ENCODE data around the gene TAOK3.
A peak's percentile ranks its signal among the peaks of the same experiment; 100 is the strongest.

Gene TAOK3

DNA sequence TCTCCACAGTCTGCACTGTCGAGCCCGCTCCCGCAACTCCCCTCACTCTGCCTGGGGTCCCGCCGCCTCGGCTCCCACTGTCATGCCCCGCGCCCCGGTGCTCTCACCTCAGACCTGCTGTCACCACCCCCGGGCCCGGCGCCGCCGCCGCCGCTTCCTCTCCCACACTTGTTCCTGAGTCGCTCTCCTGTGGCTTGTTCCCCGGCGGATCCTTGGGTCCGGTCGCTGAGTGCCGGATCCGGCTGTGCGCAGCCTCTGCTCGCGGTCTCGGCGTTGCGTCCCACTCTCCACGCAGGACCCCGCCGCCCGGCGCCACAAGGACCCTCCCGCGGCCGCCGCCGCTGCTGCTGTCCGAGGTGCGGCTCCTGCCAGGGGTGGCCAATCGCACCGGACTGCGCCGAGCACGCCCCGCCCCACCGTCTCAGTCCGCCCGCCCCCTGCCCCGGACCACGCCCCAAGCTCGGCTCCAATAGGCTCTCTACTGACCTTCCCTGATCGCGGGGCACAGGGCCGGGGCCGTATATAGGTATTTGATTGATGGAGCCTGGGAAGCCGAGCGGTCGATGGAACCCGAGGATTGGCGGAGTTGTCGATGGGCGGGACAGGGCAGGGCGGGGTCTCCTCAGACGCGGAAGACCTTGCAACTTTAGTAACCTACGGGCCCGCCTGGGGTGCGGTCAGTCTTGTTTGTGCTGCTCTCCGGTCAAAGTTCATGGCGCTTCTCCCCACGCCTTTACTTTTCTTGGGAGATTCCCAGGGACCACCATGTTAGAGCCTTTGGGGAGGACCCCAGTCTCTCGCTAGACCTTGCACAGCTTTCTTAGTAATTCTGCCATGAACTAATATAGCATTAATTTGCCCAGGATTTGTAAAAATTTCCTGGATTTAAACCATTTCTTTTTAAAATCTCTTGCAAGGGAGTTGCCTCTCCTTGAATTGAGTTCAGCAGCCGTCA is at the start of gene TAOK3:
TSS of gene TAOK3 (minus strand) at position 367 of the 955 bp plus-strand sequence. CDS start 117,340 bp downstream, outside the sequence.
- TF ChIP-seq, protein P1, sequence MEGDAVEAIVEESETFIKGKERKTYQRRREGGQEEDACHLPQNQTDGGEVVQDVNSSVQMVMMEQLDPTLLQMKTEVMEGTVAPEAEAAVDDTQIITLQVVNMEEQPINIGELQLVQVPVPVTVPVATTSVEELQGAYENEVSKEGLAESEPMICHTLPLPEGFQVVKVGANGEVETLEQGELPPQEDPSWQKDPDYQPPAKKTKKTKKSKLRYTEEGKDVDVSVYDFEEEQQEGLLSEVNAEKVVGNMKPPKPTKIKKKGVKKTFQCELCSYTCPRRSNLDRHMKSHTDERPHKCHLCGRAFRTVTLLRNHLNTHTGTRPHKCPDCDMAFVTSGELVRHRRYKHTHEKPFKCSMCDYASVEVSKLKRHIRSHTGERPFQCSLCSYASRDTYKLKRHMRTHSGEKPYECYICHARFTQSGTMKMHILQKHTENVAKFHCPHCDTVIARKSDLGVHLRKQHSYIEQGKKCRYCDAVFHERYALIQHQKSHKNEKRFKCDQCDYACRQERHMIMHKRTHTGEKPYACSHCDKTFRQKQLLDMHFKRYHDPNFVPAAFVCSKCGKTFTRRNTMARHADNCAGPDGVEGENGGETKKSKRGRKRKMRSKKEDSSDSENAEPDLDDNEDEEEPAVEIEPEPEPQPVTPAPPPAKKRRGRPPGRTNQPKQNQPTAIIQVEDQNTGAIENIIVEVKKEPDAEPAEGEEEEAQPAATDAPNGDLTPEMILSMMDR (IDR thresholded peaks at IDR 0.05; ENCODE audit: low read depth, low read length) = no peak
- no peak for TF ChIP-seq EZH2phosphoT487 (IDR thresholded peaks at IDR 0.05; ENCODE audit: low read depth)
- peak within 1 kb of the TSS; percentile 85; the same call in 1 of the 2 replicates for H2AFZ ChIP-seq (ENCODE audit: low read depth, low read length)
- peaks cover 3% of the 10 kb centered on the region; the same call in 1 of the 2 replicates for H4K20me1 ChIP-seq (ENCODE audit: insufficient read depth, low read length)
- H3K9ac ChIP-seq (ENCODE audit: low read length) = peak within 1 kb of the TSS; percentile 78
- no peaks in the 10 kb centered on the region for H3K9me3 ChIP-seq (ENCODE audit: insufficient read depth, low read length)
- peaks cover 14% of the 10 kb centered on the region for H3K79me2 ChIP-seq (ENCODE audit: low read length)
- peak within 1 kb of the TSS; percentile 85 for H3K4me2 ChIP-seq (ENCODE audit: low read length)
- H3K36me3 ChIP-seq (replicated peaks; ENCODE audit: low read depth, low read length) = no peaks in the 10 kb centered on the region
- H3K4me1 ChIP-seq (ENCODE audit: low read length) = peaks cover 26% of the 10 kb centered on the region
- H3K27me3 ChIP-seq (ENCODE audit: low read depth, low read length) = peaks cover 8% of the 10 kb centered on the region; the same call in 1 of the 2 replicates
- no peak within 1 kb of the TSS for H3K27ac ChIP-seq (ENCODE audit: low read length)
- H3K4me3 ChIP-seq (ENCODE audit: low read length) = peak within 1 kb of the TSS; percentile 91

DNA sequence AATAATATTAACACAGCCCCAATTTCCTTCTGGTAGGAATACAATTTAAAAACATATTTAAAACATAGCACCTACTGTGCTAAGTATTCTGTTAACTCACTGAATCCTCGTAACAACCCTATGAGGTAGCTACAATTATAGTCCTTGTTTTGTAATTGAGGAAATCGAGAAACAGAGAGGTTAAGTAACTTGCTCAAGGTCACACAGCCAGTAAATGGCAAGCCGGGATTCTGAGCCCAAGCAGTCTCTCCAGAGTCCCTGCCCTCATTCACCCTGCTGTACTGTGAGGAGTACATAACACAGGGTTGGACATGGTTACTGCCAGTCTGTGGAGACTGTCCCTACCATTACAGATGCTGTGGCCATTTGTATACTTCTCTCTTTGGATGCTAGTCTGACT is 48.0 kb upstream of the TAOK3 start:
- no peak overlapping the region for H3K9ac ChIP-seq (ENCODE audit: low read length)
- H3K4me3 ChIP-seq (ENCODE audit: low read length) = no peak overlapping the region
- TF ChIP-seq EZH2phosphoT487 (IDR thresholded peaks at IDR 0.05; ENCODE audit: low read depth) = no peak
- TF ChIP-seq, protein P1 (IDR thresholded peaks at IDR 0.05; ENCODE audit: low read depth, low read length) = no peak
- no peaks in the 10 kb centered on the region for H3K4me1 ChIP-seq (ENCODE audit: low read length)
- H3K27ac ChIP-seq (ENCODE audit: low read length) = no peak overlapping the region
- H4K20me1 ChIP-seq (ENCODE audit: insufficient read depth, low read length) = peaks cover 4% of the 10 kb centered on the region; the same call in 1 of the 2 replicates
- H2AFZ ChIP-seq (ENCODE audit: low read depth, low read length) = no peak overlapping the region
- no peak overlapping the region for H3K4me2 ChIP-seq (ENCODE audit: low read length)
- no peaks in the 10 kb centered on the region for H3K27me3 ChIP-seq (ENCODE audit: low read depth, low read length)
- H3K79me2 ChIP-seq (ENCODE audit: low read length) = no peaks in the 10 kb centered on the region
- H3K9me3 ChIP-seq (ENCODE audit: insufficient read depth, low read length) = no peaks in the 10 kb centered on the region
- H3K36me3 ChIP-seq (replicated peaks; ENCODE audit: low read depth, low read length) = peaks cover 4% of the 10 kb centered on the region

DNA sequence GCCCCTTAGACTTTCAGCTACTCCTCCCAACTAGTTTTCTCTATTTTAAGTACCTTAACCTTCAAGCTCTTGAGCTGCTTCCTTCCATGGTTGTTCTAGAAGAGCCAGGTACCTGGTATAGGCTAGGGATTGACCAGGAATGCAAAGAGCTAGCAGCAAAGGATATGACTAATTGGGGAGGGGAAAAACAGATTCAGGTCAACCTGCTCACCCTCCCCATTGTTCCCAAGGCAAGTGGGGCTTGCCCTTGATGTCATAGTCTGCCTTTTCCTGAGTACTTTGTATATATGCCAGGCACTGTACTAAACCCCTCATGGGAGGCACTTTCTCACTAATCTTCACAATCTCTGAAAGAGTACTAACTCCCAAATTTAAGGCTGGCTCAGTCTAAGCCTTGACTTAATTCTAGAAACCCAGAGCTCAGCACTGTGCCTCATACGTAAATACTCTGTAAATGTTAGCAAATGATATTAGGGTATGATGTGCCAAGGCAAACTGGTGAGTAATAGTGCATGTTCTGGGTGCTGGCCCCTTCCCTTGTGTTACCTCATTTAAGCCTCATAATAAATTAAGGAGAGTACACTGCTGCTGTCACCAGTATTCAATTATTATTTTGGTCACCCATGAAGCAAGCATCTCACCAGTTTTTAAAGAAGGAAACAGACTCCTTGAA is 45.8 kb upstream of the TAOK3 start:
- no peak for TF ChIP-seq EZH2phosphoT487 (IDR thresholded peaks at IDR 0.05; ENCODE audit: low read depth)
- TF ChIP-seq, protein P1 (IDR thresholded peaks at IDR 0.05; ENCODE audit: low read depth, low read length) = no peak
- Histone ChIP-seq H3K27me3 (ENCODE audit: low read depth, low read length) (no peaks in the 10 kb centered on the region), H3K4me1 (ENCODE audit: low read length) (no peaks in the 10 kb centered on the region), H3K4me2 (ENCODE audit: low read length) (no peak overlapping the region), H4K20me1 (ENCODE audit: insufficient read depth, low read length) (peaks cover 4% of the 10 kb centered on the region; the same call in 1 of the 2 replicates), H3K9ac (ENCODE audit: low read length) (no peak overlapping the region), H3K9me3 (ENCODE audit: insufficient read depth, low read length) (no peaks in the 10 kb centered on the region), H3K36me3 (replicated peaks; ENCODE audit: low read depth, low read length) (peaks cover 4% of the 10 kb centered on the region), H2AFZ (ENCODE audit: low read depth, low read length) (no peak overlapping the region), H3K79me2 (ENCODE audit: low read length) (no peaks in the 10 kb centered on the region), H3K4me3 (ENCODE audit: low read length) (no peak overlapping the region), H3K27ac (ENCODE audit: low read length) (no peak overlapping the region)

DNA sequence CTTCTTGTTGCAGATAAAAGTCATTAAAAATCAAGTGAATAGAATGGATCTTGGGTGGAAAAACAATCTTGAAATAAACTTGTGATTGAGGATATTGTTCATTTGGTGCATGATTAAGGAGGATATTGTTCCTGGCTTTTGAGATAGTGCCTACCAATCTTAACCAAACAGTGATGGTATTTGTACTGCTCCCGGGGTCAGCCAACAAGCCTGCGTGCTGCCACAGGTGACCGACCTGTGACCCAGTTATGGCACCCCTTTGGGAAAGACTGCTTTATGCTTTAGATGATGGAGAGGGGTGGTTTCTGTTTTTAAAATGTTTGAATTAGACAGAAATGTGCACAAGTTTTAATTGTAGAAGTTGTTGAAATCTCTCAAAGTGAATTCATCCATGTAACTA is 45.2 kb upstream of the TAOK3 start:
- Histone ChIP-seq H3K27ac (ENCODE audit: low read length) (no peak overlapping the region), H3K4me3 (ENCODE audit: low read length) (no peak overlapping the region), H3K9me3 (ENCODE audit: insufficient read depth, low read length) (no peaks in the 10 kb centered on the region), H4K20me1 (ENCODE audit: insufficient read depth, low read length) (peaks cover 4% of the 10 kb centered on the region; the same call in 1 of the 2 replicates), H3K4me1 (ENCODE audit: low read length) (no peaks in the 10 kb centered on the region), H2AFZ (ENCODE audit: low read depth, low read length) (no peak overlapping the region), H3K4me2 (ENCODE audit: low read length) (no peak overlapping the region), H3K27me3 (ENCODE audit: low read depth, low read length) (no peaks in the 10 kb centered on the region), H3K9ac (ENCODE audit: low read length) (no peak overlapping the region), H3K79me2 (ENCODE audit: low read length) (no peaks in the 10 kb centered on the region), H3K36me3 (replicated peaks; ENCODE audit: low read depth, low read length) (peaks cover 5% of the 10 kb centered on the region)
- TF ChIP-seq, protein P1 (IDR thresholded peaks at IDR 0.05; ENCODE audit: low read depth, low read length) = no peak
- TF ChIP-seq EZH2phosphoT487 (IDR thresholded peaks at IDR 0.05; ENCODE audit: low read depth) = no peak
